SK-N-SH (cell line): ENCODE data around the gene VPS33A. TPM values are rescaled to one million over a fixed set of nuclear protein-coding genes. Genes with fewer than 3 reads are reported as not detected.

Source experiments
- CTCF ChIA-PET: fragments of 300-600, 350-600 bp; formaldehyde crosslinking; extraction: SDS; loops from one replicate; lab custom pipeline; 2021; lab: Yijun Ruan, JAX
- POLR2A ChIA-PET: fragments of 350-600 bp; sonication (Branson Sonifier 250); formaldehyde crosslinking; extraction: SDS; loops from one replicate; lab custom pipeline; 2020; ENCODE audit warnings: antibody characterized with exemption, inconsistent platforms; lab: Yijun Ruan, JAX
- DNase-seq: peaks from one replicate; pipeline ENCODE4 v3.0.0; 2012
- H2AFZ ChIP-seq: fragments of 200-600 bp; sonication (generic); 2 replicates; pipeline ENCODE4 v1.8.1; 2016; ENCODE audit warnings: antibody characterized with exemption, mild to moderate bottlenecking, low read depth
- H3F3A ChIP-seq: fragments of 200-600 bp; sonication (generic); replicated peaks from 2 replicates; pipeline ENCODE3; 2016; ENCODE audit warnings: antibody characterized with exemption, mild to moderate bottlenecking; ENCODE audit not compliant: insufficient read depth
- H3K27ac ChIP-seq, 2 experiments: fragments of 200-500 bp in 1 of 2; fragments of 200-600 bp in 1 of 2; sonication (Bioruptor generic) in 1 of 2; sonication (generic), shearing (Covaris generic) in 1 of 2; 2 replicates each; pipeline versions ENCODE4 v1.5.1 to v1.6.1; 2014 to 2016; ENCODE audit warnings: low read depth in 2 of 2, inconsistent platforms in 1 of 2, low read length in 1 of 2, mild to moderate bottlenecking in 1 of 2, mixed read lengths in 1 of 2
- H3K27me3 ChIP-seq: fragments of 200-600 bp; sonication (generic), shearing (Covaris generic); 2 replicates; pipeline ENCODE4 v1.6.1; 2016; ENCODE audit warnings: mixed run types; ENCODE audit not compliant: insufficient read depth
- H3K36me3 ChIP-seq, 2 experiments: fragments of 200-500 bp in 1 of 2; fragments of 200-600 bp in 1 of 2; sonication (Bioruptor generic) in 1 of 2; sonication (generic) in 1 of 2; replicated peaks in 1 of 2; 2 replicates each; pipeline versions ENCODE3 to v1.5.1; 2014 to 2016; ENCODE audit warnings: low read length in 1 of 2, mild to moderate bottlenecking in 1 of 2; ENCODE audit not compliant: insufficient read depth in 2 of 2, control insufficient read depth in 1 of 2
- H3K4me1 ChIP-seq, 2 experiments: fragments of 200-500 bp in 1 of 2; fragments of 200-600 bp in 1 of 2; sonication (Bioruptor generic) in 1 of 2; sonication (generic), shearing (Covaris generic) in 1 of 2; 2 replicates each; pipeline versions ENCODE4 v1.5.1 to v1.6.1; 2014 to 2016; ENCODE audit warnings: low read depth in 1 of 2, low read length in 1 of 2, mixed run types in 1 of 2; ENCODE audit not compliant: insufficient read depth in 2 of 2, control insufficient read depth in 1 of 2
- H3K4me2 ChIP-seq: fragments of 200-600 bp; sonication (generic), shearing (Covaris generic); 2 replicates; pipeline ENCODE4 v1.6.1; 2017; ENCODE audit warnings: mixed run types
- H3K4me3 ChIP-seq, 2 experiments: fragments of 200-500 bp in 1 of 2; fragments of 200-600 bp in 1 of 2; sonication (Bioruptor generic) in 1 of 2; sonication (generic), shearing (Covaris generic) in 1 of 2; 2 replicates each; pipeline versions ENCODE4 v1.5.1 to v1.8.1; 2014 to 2016; ENCODE audit warnings: low read depth in 2 of 2, inconsistent platforms in 1 of 2, low read length in 1 of 2, mild to moderate bottlenecking in 1 of 2, mixed read lengths in 1 of 2, moderate library complexity in 1 of 2
- H3K79me2 ChIP-seq: fragments of 200-600 bp; sonication (generic); 2 replicates; pipeline ENCODE4 v1.8.1; 2017; ENCODE audit warnings: mild to moderate bottlenecking; ENCODE audit not compliant: insufficient read depth
- H3K9ac ChIP-seq: fragments of 200-600 bp; sonication (generic); 2 replicates; pipeline ENCODE4 v1.6.1; 2017; ENCODE audit warnings: mixed run types
- H3K9me2 ChIP-seq: fragments of 200-600 bp; sonication (generic); 2 replicates; pipeline ENCODE4 v1.6.1; 2017; ENCODE audit warnings: mixed run types
- H3K9me3 ChIP-seq: fragments of 200-600 bp; sonication (generic); 2 replicates; pipeline ENCODE4 v1.6.1; 2017; ENCODE audit warnings: mixed run types, mild to moderate bottlenecking, moderate library complexity
- H4K20me1 ChIP-seq: fragments of 200-600 bp; sonication (generic); 2 replicates; pipeline ENCODE4 v1.6.1; 2017; ENCODE audit warnings: mild to moderate bottlenecking, mixed run types; ENCODE audit not compliant: insufficient read depth
- CHD2 ChIP-seq: fragments of 150-350 bp; IDR thresholded peaks from 2 replicates; pipeline ENCODE4 v1.6.1; 2018; ENCODE audit warnings: low read length; ENCODE audit not compliant: partially characterized antibody
- ELF1 ChIP-seq: IDR thresholded peaks from 2 replicates; pipeline ENCODE4 v1.4.0; 2012
- EP300 ChIP-seq, 2 experiments: IDR thresholded peaks; 2 replicates each; pipeline versions ENCODE4 v1.4.0 to v1.6.1; 2012; ENCODE audit warnings: borderline replicate concordance in 1 of 2, low read depth in 1 of 2, low read length in 1 of 2
- EZH2phosphoT487 ChIP-seq: fragments of 200-600 bp; sonication (generic); IDR thresholded peaks from 2 replicates; pipeline ENCODE4 v1.6.1; 2017; ENCODE audit warnings: low read depth, mixed run types, mild to moderate bottlenecking, antibody characterized with exemption, moderate library complexity, borderline replicate concordance
- FOSL2 ChIP-seq: IDR thresholded peaks from 2 replicates; pipeline ENCODE4 v1.4.0; 2012; ENCODE audit warnings: low read depth, mild to moderate bottlenecking, moderate library complexity, borderline replicate concordance
- FOXM1 ChIP-seq: IDR thresholded peaks from 2 replicates; pipeline ENCODE4 v1.4.0; 2012; ENCODE audit warnings: low read depth, mild to moderate bottlenecking
- GATA2 ChIP-seq: sonication (generic); formaldehyde crosslinking; IDR thresholded peaks from 2 replicates; pipeline ENCODE4 v1.5.0; 2020; ENCODE audit warnings: mild to moderate bottlenecking, missing genetic modification reagents
- MEF2A ChIP-seq: IDR thresholded peaks from 2 replicates; pipeline ENCODE4 v1.4.0; 2012; ENCODE audit warnings: low read depth, borderline replicate concordance
- MXI1 ChIP-seq: IDR thresholded peaks from 2 replicates; pipeline ENCODE4 v1.6.1; 2012; ENCODE audit warnings: mild to moderate bottlenecking, low read depth, low read length, improper control_type of control experiment
- NFIC ChIP-seq: IDR thresholded peaks from 2 replicates; pipeline ENCODE4 v1.4.0; 2012; ENCODE audit warnings: borderline replicate concordance
- NRF1 ChIP-seq: IDR thresholded peaks from 2 replicates; pipeline ENCODE4 v1.6.1; 2012; ENCODE audit warnings: low read depth, mild to moderate bottlenecking, low read length
- POLR2AphosphoS5 ChIP-seq: IDR thresholded peaks from 2 replicates; pipeline ENCODE4 v1.6.1; 2012; ENCODE audit warnings: low read depth, low read length
- RAD21 ChIP-seq: IDR thresholded peaks from 2 replicates; pipeline ENCODE4 v1.6.1; 2012; ENCODE audit warnings: mild to moderate bottlenecking, low read length
- RCOR1 ChIP-seq: fragments of 150-350 bp; IDR thresholded peaks from 2 replicates; pipeline ENCODE4 v1.6.1; 2017; ENCODE audit warnings: antibody characterized with exemption, low read length
- RFX5 ChIP-seq: IDR thresholded peaks from 2 replicates; pipeline ENCODE4 v1.6.1; 2012; ENCODE audit warnings: mild to moderate bottlenecking, improper control_type of control experiment, low read length
- RXRA ChIP-seq: IDR thresholded peaks from 2 replicates; pipeline ENCODE4 v1.4.0; 2012; ENCODE audit warnings: low read depth, mild to moderate bottlenecking, borderline replicate concordance
- SIN3A ChIP-seq: IDR thresholded peaks from 2 replicates; pipeline ENCODE4 v1.6.1; 2012; ENCODE audit warnings: low read depth, mild to moderate bottlenecking, low read length, moderate library complexity, borderline replicate concordance
- SMC3 ChIP-seq: IDR thresholded peaks from 2 replicates; pipeline ENCODE4 v1.6.1; 2012; ENCODE audit warnings: low read depth, low read length, improper control_type of control experiment
- TAF1 ChIP-seq: IDR thresholded peaks from 2 replicates; pipeline ENCODE4 v1.6.1; 2012; ENCODE audit warnings: low read depth, mild to moderate bottlenecking, low read length, moderate library complexity, borderline replicate concordance
- YY1 ChIP-seq: IDR thresholded peaks from 2 replicates; pipeline ENCODE4 v1.4.0; 2012; ENCODE audit warnings: low read depth, mild to moderate bottlenecking
- WGBS: methylation state at CpG from one replicate; pipeline ENCODE4 v1.1.6; 2017; ENCODE audit warnings: low lambda C conversion rate; 5-methylcytosine and 5-hydroxymethylcytosine counted together
- polyA plus RNA-seq, 3 experiments: library from polyadenylated mRNA; depleted of rRNA; stranded (reverse); fragments of >200 nt; gene quantifications; 2 replicates each; pipeline ENCODE4 v1.2.3, GENCODE V29; 2012
- TF ChIP-seq, protein P1 (sequence below): IDR thresholded peaks from 2 replicates; pipeline ENCODE4 v1.4.0; 2012; ENCODE audit warnings: low read depth
- TF ChIP-seq, protein P2 (sequence below): IDR thresholded peaks from 2 replicates; pipeline ENCODE4 v1.4.0; 2012; ENCODE audit warnings: low read depth, borderline replicate concordance
- TF ChIP-seq, protein P3 (sequence below): IDR thresholded peaks from 2 replicates; pipeline ENCODE4; 2012
- TF ChIP-seq, protein P4 (sequence below): IDR thresholded peaks from 2 replicates; pipeline ENCODE4 v1.4.0; 2012; ENCODE audit warnings: low read depth, borderline replicate concordance
- TF ChIP-seq, protein P5 (sequence below): IDR thresholded peaks from 2 replicates; pipeline ENCODE4 v1.6.1; 2012; ENCODE audit warnings: mild to moderate bottlenecking, low read depth, low read length, moderate library complexity

VPS33A gene
- polyA plus RNA-seq, 1 of the 3 experiments (the other 2 are of a cell fraction) = 17.0 TPM

- peak; percentile 96 for DNase-seq
- Histone ChIP-seq H3K9me2 (no peaks in the 10 kb centered on the region), H3K9me3 (no peaks in the 10 kb centered on the region), H3K79me2 (peaks cover 47% of the 10 kb centered on the region), H3K36me3 (peaks cover 16 to 32% of the 10 kb centered on the region in 2 experiments), H3F3A (peaks cover 18% of the 10 kb centered on the region), H3K27me3 (no peaks in the 10 kb centered on the region), H4K20me1 (peaks cover 34% of the 10 kb centered on the region), H2AFZ (peak within 1 kb of the TSS; percentile 84), H3K4me2 (peak within 1 kb of the TSS; percentile 97), H3K4me1 (peaks cover 17 to 37% of the 10 kb centered on the region in 2 experiments), H3K4me3 (peak within 1 kb of the TSS; percentile 76 to 95), H3K9ac (peak within 1 kb of the TSS; percentile 95), H3K27ac (peak within 1 kb of the TSS; percentile 98 to 100)
- 2% methylated on average over 45 of the region's 74 CpGs for WGBS
- ChIA-PET POLR2A (interaction anchor here (0.5 to 2.0 kb wide), 13 partner anchors 12 to 540 kb away, joined by 3 to 12 read pairs (median 3); partner anchors contain the start of gene B3GNT4), CTCF (interaction anchor here (1.0 to 4.1 kb wide), 7 partner anchors 9 to 130 kb away, joined by 3 to 22 read pairs (median 4); no protein-coding TSS in a partner anchor)
- TF ChIP-seq NFIC = 0 out of 2 replicates have a peak, but pooled peaks have one; percentile 28
- TF ChIP-seq MXI1 = 0 out of 2 replicates have a peak, but pooled peaks have one; percentile 23
- TF ChIP-seq, protein P1, sequence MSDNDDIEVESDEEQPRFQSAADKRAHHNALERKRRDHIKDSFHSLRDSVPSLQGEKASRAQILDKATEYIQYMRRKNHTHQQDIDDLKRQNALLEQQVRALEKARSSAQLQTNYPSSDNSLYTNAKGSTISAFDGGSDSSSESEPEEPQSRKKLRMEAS = peak; percentile 54; the same call in 1 of the 2 replicates
- TF ChIP-seq, protein P2, sequence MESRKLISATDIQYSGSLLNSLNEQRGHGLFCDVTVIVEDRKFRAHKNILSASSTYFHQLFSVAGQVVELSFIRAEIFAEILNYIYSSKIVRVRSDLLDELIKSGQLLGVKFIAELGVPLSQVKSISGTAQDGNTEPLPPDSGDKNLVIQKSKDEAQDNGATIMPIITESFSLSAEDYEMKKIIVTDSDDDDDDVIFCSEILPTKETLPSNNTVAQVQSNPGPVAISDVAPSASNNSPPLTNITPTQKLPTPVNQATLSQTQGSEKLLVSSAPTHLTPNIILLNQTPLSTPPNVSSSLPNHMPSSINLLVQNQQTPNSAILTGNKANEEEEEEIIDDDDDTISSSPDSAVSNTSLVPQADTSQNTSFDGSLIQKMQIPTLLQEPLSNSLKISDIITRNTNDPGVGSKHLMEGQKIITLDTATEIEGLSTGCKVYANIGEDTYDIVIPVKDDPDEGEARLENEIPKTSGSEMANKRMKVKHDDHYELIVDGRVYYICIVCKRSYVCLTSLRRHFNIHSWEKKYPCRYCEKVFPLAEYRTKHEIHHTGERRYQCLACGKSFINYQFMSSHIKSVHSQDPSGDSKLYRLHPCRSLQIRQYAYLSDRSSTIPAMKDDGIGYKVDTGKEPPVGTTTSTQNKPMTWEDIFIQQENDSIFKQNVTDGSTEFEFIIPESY = no peak
- TF ChIP-seq FOSL2 = no peak
- TF ChIP-seq NRF1 = peak; percentile 66
- no peak; the same call in 1 of the 2 replicates for TF ChIP-seq SIN3A
- TF ChIP-seq YY1 = peak; percentile 97
- TF ChIP-seq ELF1 = peak; percentile 67; the same call in 1 of the 2 replicates
- TF ChIP-seq GATA2 (CRISPR knock-in tag) = no peak
- TF ChIP-seq RAD21 = 0 out of 2 replicates have a peak, but pooled peaks have one; percentile 10
- TF ChIP-seq, protein P3, sequence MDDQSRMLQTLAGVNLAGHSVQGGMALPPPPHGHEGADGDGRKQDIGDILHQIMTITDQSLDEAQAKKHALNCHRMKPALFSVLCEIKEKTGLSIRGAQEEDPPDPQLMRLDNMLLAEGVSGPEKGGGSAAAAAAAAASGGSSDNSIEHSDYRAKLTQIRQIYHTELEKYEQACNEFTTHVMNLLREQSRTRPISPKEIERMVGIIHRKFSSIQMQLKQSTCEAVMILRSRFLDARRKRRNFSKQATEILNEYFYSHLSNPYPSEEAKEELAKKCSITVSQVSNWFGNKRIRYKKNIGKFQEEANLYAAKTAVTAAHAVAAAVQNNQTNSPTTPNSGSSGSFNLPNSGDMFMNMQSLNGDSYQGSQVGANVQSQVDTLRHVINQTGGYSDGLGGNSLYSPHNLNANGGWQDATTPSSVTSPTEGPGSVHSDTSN = peak; percentile 52; the same call in 1 of the 2 replicates
- TF ChIP-seq EP300 (IDR thresholded peaks at IDR 0.05; ENCODE audit: borderline replicate concordance in 1 of 2, low read depth in 1 of 2, low read length in 1 of 2) = no peak
- TF ChIP-seq, protein P4, sequence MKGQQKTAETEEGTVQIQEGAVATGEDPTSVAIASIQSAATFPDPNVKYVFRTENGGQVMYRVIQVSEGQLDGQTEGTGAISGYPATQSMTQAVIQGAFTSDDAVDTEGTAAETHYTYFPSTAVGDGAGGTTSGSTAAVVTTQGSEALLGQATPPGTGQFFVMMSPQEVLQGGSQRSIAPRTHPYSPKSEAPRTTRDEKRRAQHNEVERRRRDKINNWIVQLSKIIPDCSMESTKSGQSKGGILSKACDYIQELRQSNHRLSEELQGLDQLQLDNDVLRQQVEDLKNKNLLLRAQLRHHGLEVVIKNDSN = no peak
- no peak for TF ChIP-seq FOXM1
- no peak for TF ChIP-seq SMC3
- TF ChIP-seq, protein P5, sequence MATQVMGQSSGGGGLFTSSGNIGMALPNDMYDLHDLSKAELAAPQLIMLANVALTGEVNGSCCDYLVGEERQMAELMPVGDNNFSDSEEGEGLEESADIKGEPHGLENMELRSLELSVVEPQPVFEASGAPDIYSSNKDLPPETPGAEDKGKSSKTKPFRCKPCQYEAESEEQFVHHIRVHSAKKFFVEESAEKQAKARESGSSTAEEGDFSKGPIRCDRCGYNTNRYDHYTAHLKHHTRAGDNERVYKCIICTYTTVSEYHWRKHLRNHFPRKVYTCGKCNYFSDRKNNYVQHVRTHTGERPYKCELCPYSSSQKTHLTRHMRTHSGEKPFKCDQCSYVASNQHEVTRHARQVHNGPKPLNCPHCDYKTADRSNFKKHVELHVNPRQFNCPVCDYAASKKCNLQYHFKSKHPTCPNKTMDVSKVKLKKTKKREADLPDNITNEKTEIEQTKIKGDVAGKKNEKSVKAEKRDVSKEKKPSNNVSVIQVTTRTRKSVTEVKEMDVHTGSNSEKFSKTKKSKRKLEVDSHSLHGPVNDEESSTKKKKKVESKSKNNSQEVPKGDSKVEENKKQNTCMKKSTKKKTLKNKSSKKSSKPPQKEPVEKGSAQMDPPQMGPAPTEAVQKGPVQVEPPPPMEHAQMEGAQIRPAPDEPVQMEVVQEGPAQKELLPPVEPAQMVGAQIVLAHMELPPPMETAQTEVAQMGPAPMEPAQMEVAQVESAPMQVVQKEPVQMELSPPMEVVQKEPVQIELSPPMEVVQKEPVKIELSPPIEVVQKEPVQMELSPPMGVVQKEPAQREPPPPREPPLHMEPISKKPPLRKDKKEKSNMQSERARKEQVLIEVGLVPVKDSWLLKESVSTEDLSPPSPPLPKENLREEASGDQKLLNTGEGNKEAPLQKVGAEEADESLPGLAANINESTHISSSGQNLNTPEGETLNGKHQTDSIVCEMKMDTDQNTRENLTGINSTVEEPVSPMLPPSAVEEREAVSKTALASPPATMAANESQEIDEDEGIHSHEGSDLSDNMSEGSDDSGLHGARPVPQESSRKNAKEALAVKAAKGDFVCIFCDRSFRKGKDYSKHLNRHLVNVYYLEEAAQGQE = peak; percentile 61; the same call in 1 of the 2 replicates
- TF ChIP-seq RFX5 = peak; percentile 67; the same call in 1 of the 2 replicates
- no peak for TF ChIP-seq EZH2phosphoT487
- TF ChIP-seq RXRA = no peak
- TF ChIP-seq TAF1 = peak; percentile 96
- TF ChIP-seq POLR2AphosphoS5 = peak; percentile 92
- TF ChIP-seq MEF2A = no peak
- TF ChIP-seq RCOR1 = no peak
- TF ChIP-seq CHD2 = peak; percentile 46
Measured at GRCh38 chr12:122225683-122226365, 40.5 kb downstream of the VPS33A start, which contains the start of gene DIABLO. TSS of gene DIABLO (minus strand) at chr12:122226052. CDS start at chr12:122226014, 38 bp downstream.
